Measurements from ENCODE around the gene POMZP3.
"Not testable (repeated sequence)": the region's sequence is repeated elsewhere in the genome, so short reads cannot be mapped to it uniquely, and the experiment has no call there.

Gene POMZP3

GRCh38 chr7:76626989-76627642 lies at the start of gene POMZP3:
Gene POMZP3 (minus strand): TSS chr7:76627279. CDS start chr7:76626064, 1,215 bp downstream.
- DNase-seq: not testable (repeated sequence)

- not testable (repeated sequence) for DNase-seq
Observed at GRCh38 chr7:76675783-76676182, 48.7 kb upstream of the POMZP3 start.

- DNase-seq: not testable (repeated sequence)
Observed at GRCh38 chr7:76673346-76673745, 46.3 kb upstream of the POMZP3 start.

- not testable (repeated sequence) for DNase-seq
Observed at GRCh38 chr7:76659212-76659611, 32.1 kb upstream of the POMZP3 start.

GRCh38 chr7:76656425-76656824 lies 29.3 kb upstream of the POMZP3 start:
- not testable (repeated sequence) for DNase-seq

- DNase-seq: not testable (repeated sequence)
Observed at GRCh38 chr7:76642620-76643019, 15.5 kb upstream of the POMZP3 start.

- DNase-seq: not testable (repeated sequence)
Observed at GRCh38 chr7:76637061-76637691, 10.1 kb upstream of the POMZP3 start.

GRCh38 chr7:76626581-76626980 lies 498 bp downstream of the POMZP3 start:
- not testable (repeated sequence) for DNase-seq

GRCh38 chr7:76619439-76620190 lies 7.5 kb downstream of the POMZP3 start:
- not testable (repeated sequence) for DNase-seq

GRCh38 chr7:76613783-76614182 lies 13.3 kb downstream of the POMZP3 start:
- DNase-seq: not testable (repeated sequence)

- DNase-seq: not testable (repeated sequence)
Observed at GRCh38 chr7:76612232-76612631, 14.8 kb downstream of the POMZP3 start.

GRCh38 chr7:76609864-76610263 lies 17.2 kb downstream of the POMZP3 start:
- DNase-seq: not testable (repeated sequence)

- not testable (repeated sequence) for DNase-seq
Observed at GRCh38 chr7:76608469-76608868, 18.6 kb downstream of the POMZP3 start.

GRCh38 chr7:76606027-76606426 lies 21.1 kb downstream of the POMZP3 start:
- not testable (repeated sequence) for DNase-seq

GRCh38 chr7:76600650-76601049 lies 26.4 kb downstream of the POMZP3 start:
- DNase-seq: not testable (repeated sequence)

- DNase-seq: not testable (repeated sequence)
Observed at GRCh38 chr7:76600116-76600482, 27.0 kb downstream of the POMZP3 start.

- not testable (repeated sequence) for DNase-seq
Observed at GRCh38 chr7:76598590-76599264, 28.4 kb downstream of the POMZP3 start.

GRCh38 chr7:76597288-76597687 lies 29.8 kb downstream of the POMZP3 start:
- not testable (repeated sequence) for DNase-seq

GRCh38 chr7:76592694-76593093 lies 34.4 kb downstream of the POMZP3 start:
- DNase-seq: not testable (repeated sequence)

- not testable (repeated sequence) for DNase-seq
Observed at GRCh38 chr7:76591602-76592304, 35.3 kb downstream of the POMZP3 start.

GRCh38 chr7:76591033-76591432 lies 36.0 kb downstream of the POMZP3 start:
- not testable (repeated sequence) for DNase-seq

GRCh38 chr7:76588586-76588985 lies 38.5 kb downstream of the POMZP3 start:
- not testable (repeated sequence) for DNase-seq
